Measurements from ENCODE around the gene C16orf89.
"Not testable (repeated sequence)": the region's sequence is repeated elsewhere in the genome, so short reads cannot be mapped to it uniquely, and the experiment has no call there.

The C16orf89 gene

DNA sequence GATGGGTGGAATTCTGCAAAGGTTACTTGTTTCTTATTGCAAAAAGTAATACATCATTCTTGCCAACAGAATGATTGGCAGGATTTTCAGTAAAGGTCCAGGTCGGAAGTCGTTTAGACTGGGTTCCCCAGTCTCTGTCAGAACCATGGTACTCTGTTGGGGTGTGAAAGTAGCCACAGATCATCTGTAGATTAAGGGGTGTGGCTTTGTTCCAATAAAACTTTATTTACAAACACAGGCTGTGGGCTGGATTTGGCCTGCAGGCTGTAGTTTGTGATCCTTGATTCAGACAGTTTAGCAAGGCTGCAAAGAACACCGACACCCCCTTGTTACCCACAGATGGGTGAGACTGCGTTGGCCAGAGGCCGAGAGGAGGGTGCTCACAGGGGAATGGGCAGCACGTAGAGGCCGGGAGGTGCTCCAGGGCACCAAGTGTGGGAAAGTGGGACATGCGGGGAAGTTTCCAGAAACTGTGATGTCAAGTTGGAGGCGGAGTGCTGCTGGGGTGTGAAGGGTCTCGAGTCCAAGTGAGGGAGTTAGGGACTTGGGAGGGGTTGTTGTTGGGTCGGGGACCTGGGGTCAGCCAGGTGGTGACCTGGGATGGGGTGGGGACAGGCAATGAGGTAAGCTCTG, 18.5 kb upstream of the C16orf89 start:
- not testable (repeated sequence) for DNase-seq

DNA sequence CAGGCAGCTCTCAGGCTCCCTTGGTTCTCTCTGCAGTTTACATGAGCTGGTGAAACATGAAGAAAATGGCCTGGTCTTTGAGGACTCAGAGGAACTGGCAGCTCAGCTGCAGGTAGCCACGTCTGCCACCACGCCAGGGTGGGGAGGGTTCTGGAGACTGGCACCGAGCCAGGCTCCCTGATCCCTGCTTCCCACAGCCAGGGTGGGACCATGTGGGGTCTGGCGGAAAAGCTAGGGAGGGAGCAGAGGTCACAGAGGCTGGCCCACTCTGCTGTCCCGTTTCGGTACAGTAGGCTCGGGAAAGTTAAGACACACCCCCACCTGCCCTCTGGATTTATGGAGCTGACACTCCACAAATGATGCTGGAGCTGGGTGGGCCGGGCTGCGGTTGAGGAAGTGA, 17.9 kb upstream of the C16orf89 start:
- DNase-seq = not testable (repeated sequence)

DNA sequence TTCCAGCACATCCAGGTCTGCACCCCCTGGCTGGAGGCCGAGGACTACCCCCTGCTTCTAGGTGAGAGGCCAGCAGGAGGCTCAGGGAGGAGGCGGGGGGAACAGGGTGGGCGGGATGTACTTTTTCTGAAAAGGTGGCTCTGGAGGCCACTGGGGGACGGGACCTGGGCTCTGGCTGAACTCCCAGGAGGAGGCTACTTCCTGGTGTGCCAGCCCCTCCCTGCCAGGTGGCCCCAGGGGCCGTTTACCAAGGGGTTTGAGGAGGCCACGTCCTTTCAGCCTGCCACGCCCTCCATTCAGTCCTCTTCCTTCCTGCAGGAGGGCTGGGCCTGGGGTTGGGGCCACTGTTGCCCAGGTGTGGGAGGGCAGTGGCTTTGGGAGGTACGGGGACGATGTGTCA, 15.2 kb upstream of the C16orf89 start:
- not testable (repeated sequence) for DNase-seq

DNA sequence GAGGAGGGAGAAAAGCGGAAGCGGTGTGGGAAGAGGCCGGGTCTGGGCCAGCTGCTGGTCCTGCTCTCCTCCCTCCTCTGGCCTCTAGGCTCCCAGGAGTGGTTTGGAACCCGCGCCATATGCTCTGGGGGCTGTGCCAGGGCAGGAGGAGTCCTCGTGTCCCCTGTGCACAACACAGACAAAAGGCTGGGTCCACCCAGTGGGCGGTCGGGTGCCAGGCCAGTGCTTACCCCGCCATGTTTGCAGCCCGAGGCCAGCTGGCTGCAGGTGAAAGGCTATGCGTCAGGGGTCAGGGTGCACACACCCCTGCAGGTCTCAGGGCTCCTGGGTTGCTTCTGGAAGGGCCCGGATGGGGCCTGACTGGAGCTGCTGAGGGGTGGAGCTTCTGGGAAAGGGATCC, 14.7 kb upstream of the C16orf89 start:
- not testable (repeated sequence) for DNase-seq

DNA sequence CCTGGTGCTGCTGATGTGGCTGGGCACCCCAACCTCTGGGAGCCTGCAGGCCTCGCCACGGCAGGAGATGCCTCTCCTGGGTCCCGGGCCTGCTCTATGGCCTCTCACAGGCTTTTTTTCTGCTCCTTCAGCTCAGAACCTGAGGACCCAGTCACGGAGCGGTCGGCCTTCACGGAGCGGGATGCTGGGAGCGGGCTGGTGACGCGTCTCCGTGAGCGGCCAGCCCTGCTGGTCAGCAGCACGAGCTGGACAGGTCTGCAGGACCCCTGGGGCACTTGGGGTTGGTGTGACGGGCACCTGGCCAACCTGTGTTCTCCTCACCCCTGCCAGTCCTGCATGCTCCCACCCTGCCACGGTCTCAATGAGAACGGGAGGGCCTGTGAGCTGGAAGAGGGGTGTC, 12.9 kb upstream of the C16orf89 start:
- DNase-seq = no peak

DNA sequence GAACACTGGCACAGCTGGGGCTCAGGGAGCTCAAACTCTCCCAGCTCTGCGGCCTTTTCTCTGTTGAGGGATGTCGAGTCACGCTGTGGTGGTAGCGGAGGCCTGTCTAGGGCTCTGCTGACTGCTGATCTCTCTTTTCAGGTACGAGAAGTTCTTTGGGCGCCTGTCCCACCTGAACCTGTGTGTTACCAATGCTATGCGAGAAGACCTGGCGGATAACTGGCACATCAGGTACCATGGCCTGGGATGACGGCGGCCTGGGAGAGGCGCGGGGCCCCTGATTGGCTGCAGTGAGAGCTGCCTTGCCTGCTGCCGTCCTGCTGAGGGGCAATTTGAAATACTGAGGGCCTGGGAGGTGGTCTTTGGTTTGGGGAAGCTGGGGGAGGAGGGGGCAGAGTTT, 11.5 kb upstream of the C16orf89 start:
- DNase-seq = no peak

DNA sequence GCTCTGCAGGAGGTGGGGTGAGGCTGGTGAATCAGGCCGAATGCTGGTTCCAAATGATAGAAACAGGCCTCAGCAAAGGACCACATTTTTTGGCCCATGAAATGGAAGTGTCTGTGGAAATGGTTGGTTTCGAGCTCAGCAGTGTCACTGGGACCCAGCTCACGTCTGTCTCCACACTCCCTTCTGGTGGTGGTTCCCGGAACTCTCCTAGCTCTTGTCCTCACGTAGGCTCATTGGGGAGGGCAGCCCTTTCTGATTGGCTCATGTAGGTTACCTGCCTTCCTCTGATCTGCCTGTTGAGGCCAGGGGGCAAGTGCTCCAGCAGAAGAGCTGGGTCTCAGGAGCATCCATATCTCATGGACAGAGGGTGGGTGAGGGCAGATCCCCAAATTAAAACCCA, 9.9 kb upstream of the C16orf89 start:
- DNase-seq = no peak

DNA sequence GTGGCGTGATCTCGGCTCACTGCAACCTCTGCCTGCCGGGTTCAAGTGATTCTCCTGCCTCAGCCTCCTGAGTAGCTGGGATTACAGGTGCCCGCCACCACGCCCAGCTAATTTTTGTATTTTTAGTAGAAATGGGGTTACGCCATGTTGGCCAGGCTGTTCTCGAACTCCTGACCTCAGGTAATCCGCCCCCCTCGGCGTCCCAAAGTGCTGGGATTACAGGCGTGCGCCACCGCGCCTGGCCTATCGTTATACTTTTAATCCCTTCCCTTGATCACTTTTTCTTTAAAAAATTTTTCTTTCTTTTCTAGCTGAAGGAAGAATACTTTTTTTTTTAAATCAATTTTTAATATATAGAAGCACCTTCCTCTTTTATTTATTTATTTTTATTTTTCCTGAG, 8.0 kb upstream of the C16orf89 start:
- not testable (repeated sequence) for DNase-seq

DNA sequence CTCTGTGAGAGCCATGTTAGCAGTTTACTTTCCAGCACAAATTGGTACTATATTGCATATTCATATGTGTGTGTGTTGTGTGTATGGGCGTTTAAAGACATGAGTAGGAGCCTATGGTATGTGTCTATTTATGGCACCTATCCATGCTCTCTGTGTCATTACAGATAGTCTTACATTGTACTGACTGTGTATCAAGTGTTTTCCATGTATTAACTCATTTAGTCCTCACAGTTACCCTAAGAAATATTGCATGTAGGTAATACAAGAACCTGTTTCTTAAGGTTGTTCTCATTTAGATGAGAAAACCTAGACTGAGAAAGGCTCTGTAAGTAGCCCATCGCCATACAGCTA, 7.5 kb upstream of the C16orf89 start:
- DNase-seq = no peak

DNA sequence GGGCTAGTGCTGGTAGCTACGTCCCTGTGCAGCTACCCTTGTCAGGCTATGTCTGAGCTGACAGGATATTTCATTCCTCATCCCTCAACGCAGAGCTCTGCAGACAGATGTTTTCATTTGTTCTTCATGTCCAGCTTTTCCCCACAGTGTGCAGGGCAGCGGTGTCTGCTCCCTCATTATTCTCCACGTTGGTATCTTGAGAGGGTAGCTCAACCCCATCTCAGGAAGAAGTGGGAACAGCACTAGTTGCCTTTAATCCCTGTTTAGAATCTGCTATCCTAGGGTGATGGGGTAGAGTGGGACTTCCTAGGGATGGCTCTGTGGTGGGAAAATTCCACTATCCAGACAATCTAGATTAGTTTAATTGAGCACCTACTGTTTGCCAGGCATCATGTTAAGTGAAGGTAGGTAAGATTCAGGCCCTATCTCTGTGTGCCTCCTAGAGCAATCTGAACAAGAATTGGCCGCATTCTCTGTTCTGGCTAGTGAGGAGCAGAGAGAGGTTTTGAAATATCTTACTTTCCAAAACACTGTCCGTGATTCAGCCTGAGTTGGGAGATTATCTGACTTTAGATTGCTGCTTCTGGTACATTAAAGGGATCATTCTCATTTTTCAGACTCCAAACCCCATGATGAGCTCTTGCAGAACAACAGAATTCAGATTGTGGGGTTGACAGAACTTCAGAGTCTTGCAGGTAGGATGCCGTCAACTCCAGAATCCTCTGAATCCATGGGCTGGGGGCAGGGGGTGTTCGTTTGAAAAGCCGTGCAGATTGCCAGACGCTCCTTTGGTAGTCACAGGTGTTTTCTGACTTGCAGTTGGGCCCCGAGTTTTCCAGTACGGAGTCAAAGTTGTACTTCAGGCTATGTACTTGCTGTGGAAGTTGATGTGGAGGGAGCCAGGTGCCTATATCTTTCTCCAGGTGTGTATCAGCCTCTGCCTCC, 6.8 kb upstream of the C16orf89 start:
- no peak for DNase-seq

DNA sequence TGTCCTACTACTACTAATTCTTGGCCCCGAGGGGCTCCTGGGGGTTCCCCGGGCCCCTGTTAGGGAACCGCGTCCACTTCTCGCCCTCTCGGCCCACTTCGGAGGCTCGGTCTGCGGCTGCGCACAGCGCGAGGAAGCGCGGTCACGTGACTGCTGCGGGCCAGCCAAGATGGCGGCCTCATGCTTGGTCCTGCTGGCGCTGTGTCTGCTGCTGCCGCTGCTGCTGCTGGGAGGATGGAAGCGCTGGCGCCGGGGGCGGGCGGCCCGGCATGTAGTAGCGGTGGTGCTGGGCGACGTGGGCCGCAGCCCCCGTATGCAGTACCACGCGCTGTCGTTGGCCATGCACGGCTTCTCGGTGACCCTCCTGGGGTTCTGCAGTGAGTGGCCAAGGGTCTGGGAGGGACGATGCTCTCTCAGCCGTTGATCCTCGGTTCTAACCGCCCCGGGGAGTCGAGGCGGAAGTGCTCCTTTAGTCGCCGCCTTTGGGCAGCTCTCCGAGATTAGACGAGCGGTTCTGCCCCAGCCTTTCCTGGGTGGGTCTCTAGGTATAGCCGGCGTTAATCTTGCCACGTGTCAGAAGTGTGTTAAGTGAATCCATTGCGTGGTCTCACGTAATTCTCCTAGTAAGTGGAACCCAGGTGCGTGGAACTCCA, 6.1 kb upstream of the C16orf89 start, which contains the start of gene ALG1:
ALG1 (plus strand) TSS at position 163 of the 653 bp plus-strand sequence; CDS start at position 170, 7 bp downstream.
- peak; percentile 63 for DNase-seq

DNA sequence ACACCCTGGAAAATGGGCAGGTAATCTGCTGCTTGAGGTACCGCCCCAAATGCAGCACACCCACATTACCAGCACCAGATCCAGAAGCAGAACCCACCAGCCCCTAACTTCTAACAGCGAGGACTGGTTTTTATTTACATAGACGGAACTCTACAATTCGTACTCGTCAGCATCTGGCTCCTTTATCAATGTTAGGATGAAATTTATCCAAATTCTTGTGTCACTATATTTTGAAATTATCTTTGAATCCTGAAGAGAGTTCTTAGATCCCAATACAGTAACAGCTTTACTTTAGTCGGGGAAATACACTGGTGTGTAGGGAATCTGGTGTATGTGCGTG, 5.6 kb upstream of the C16orf89 start:
- no peak for DNase-seq

DNA sequence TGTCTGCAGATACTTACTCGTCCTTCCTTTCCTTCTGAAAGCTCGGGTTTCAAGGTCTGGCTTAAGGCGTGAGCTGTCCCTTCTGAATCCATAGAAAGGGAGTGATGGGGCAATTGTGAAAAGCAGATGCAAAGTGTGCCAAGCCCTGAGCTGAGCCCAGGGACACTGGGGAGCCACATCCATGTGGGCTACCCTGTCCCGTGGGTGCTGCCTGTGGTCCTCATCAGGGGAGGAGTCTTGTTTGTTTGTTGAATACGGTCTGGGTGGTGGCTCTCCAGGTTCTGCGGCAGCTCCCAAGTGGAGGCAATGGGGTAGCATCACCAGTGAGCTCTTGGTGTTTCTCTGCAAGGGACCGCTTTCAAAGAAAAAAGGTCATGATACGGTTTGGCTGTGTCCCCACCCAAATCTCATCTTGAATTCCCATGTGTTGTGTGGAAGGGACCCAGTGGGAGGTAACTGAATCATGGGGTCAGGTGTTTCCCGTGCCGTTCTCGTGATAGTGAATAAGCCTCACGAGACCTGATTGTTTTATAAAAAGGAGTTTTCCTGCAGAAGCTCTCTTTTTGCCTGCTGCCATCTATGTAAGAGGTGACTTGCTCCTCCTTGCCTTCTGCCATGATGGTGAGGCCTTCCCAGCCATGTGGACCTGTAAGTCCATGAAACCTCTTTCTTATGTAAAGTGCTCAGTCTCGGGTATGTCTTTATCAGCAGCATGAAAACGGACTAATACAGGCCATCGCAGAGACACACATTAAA, 4.9 kb upstream of the C16orf89 start:
- DNase-seq = no peak

DNA sequence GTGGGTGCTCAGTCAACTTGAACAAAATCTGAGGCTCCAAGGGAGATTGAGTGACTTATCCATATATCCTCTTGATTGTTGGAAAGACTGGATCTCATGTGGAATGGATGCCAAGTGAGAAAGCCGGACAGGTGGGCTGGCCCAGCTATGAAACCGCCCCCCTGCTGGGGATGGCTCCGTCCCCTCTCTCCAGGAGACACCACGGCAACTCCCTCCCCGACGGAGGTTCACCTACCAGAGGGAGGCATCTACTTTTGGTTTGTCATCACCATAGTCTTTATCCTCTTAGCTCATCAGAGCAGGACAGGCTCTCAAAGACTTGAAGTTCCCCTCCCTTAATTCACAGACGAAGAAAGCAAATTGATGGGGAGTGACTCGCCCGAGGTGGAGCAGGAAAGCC, 4.1 kb upstream of the C16orf89 start:
- no peak for DNase-seq

DNA sequence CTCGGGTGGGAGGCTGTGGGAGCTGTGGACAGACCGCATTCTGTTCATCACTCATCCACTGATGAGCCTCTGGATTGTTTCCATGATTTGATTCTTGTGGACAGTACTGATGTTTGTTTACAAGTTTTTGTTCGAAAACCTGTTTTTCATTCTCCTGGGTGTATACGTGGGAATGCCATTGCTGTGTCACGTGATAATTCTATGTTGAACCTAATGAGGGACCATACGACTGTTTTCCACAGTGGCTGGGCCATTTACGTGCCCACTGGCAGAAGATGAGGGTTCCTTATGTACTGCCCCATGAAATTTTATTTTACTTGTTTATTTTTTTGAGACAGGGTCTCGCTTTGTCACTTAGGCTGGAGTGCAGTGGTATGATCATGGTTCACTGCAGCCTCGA, 3.3 kb upstream of the C16orf89 start:
- no peak for DNase-seq

DNA sequence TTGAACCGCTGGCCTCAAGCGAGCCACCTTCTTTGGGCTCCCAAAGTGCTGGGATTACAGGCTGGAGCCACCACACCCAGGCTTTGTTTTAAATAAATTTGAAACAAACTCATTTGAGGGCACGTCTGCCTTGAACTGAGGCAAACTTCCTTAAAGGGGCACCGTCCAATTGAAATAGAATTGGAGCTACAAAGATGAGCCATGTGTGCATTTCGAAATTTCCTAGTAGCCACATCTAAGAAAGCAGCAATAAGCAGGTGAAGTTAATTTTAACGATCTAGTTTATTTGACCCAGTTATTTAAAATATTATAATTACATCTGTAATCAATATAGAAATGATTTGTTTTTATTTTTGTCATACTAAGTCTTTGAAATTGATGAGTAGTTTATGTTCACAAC, 755 bp upstream of the C16orf89 start:
- no peak for DNase-seq

DNA sequence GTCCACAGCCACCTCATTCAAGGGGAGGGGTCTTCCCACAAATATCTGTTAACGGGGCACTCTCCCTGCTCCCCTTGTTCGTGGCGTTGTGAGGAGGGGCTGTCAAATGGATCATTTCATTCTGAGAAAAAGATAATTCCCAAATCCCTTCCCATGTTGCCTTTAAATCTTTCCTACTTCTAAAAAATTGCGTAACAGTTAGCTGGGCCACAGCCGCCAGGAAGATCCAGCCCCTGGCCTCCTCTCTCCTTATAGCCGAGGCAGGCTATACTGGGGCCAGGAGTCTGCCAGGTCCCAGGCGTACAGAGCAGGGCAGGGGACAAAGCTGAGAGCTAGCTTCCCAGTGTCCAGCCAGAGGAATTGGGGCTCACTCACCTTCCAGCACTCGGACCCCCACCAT, 430 bp downstream of the C16orf89 start:
- peak; percentile 50 for DNase-seq

DNA sequence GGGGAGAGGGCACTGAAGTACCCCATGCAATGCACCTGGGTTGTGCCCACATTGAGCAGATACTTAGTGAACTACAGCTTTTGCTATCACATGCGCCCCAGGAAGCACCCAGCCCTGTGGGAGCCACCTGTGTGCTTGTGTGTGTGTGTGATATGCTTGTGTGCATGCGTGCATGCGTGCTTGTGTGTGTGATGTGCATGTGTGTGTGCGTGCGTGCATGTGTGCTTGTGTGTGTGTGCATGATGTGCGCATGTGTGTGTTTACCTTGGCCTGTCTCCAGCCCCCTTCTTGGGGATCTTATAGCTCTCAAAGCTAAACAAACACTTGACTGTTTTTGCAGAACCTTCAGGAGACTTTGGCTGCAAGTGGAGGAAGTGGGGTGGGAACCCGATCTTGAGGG, 841 bp downstream of the C16orf89 start:
- peak; percentile 92 for DNase-seq

DNA sequence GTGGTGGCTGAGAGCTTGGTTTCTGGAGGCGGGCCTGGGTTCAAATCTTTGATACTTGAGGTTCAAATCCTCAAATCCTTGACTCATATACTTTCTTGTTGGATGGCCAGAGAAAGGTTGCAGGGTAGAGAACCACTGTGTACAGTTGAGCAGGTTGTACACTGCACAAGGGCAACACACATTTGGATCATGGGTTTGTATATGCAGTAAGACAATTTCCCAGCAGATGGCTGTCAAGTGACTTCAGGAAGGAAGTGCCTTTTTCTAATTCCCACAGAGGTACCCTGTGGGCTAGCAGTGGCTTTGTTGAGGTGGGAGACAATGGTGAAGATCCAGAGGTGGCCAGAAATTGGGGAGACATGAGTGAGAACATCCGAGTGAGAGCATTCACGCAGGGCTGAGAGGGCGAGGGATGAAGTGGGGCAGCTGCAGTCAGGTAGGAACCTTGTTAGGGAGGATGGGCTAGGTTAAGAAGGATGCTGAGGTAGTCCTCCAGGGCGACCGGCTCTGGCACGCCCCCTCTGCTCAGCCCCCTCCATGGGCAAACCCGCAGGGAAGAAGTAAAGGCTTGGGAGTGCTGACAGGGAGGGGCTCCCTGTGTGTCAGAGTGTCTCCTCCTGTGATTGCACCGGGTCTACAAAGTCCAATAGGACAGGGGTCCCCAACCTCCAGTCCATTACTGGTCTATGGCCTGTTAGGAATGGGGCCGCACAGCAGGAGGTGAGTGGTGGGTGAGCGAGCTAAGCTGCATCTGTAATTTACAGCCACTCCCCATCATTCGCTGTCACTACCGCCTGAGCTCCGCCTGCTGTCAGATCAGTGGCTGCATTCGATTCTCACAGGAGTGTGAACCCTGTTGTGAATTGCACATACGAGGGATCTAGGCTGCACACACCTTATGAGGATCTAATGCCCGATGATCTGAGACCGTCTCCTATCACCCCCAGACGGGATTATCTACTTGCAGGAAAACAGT, 2.7 kb downstream of the C16orf89 start:
- no peak for DNase-seq

DNA sequence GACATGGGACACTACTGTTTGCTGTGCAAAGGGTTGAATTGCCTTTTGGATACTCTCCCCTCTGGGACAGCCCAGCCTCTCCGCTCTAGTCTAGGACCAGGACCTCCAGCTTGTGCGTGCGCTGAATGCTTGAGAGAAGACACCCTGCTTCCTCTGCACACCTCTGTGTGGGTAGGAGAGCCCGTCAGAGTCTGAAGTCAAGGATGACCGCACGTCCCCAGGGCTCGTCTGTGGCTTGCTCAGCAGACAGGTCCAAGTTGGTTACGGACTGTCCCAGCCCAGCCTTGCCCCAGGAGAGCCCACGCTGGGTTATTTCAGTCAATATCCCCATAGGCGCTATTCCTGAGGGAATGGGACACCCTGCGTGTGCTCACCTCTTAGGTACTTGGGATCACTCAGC, 3.7 kb downstream of the C16orf89 start:
- no peak for DNase-seq

DNA sequence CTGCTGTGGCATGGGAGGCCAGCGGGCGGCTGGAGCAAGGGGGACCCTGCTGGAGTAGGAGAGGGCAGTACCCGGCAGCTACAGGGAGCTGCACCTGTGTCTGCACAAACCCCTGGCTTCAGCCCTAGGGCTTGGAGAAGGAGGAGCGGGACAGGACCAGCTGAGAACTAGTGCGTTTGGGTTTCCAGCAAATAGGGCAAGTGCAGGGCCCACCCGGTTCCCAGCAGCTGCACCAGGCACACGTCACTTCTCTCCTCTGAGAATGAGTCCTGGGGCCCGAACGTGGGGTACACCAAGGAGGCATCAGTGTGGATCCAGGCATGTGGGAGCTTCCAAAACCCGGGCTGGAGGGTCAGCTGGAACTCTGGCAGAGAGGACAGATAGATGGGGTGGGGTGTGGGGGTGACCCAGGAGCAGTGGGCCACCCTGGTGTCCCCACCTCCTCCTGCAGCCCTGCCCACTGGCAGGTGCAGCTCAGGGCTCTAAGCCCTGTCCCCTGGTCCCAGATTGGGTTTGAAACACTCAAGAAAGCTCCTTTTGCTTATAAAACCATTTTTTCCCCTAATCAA, 5.6 kb downstream of the C16orf89 start:
- no peak for DNase-seq
